ENCODE measurements around the gene SGMS1.
"Not testable (repeated sequence)": the region's sequence is repeated elsewhere in the genome, so short reads cannot be mapped to it uniquely, and the experiment has no call there.

Gene SGMS1

GRCh38 chr10:50528206-50528605 lies 95.5 kb downstream of the SGMS1 start:
- DNase-seq = no peak

- DNase-seq = no peak
Measured at GRCh38 chr10:50527442-50528043, 96.2 kb downstream of the SGMS1 start.

- no peak for DNase-seq
Measured at GRCh38 chr10:50526185-50526584, 97.6 kb downstream of the SGMS1 start.

DNA sequence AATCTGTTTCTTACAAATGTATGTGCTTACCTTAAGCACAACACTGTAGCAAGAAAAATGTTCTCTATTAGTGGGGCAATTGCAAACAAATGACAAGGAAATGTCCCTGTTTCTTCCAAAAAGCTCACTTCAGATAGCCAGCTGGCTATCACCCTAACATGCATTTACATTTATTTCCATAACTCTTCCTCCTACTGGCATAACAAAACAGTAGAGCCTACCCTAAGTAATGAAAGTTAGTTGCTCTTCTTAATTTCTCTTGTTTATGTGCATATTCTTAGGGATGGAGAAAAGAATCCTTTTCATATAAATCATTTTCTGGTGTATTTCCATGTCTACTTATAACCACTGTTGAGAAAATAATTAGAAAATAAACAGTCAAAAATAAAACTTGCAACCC lies 100.4 kb downstream of the SGMS1 start:
- DNase-seq = no peak

- DNase-seq = no peak
Measured at GRCh38 chr10:50522908-50523307, 100.8 kb downstream of the SGMS1 start.

DNA sequence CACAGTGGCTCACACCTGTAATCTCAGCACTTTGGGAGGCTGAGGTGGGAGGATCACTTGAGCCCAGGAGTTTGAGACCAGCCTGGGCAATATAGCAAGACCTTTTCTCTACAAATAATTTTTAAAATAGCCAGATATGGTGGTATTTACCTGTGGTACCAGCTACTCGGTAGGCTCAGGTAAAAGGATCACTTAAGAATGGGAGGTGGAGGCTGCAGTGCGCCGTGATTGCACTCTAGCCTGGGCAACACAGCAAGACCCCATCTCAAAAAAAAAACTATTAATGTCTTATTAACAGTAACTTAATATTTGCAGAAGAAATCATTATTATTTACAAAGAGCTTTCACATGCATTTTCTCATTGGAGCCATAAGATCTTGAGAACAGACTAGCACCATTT lies 103.6 kb downstream of the SGMS1 start:
- no peak for DNase-seq

- no peak for DNase-seq
Measured at GRCh38 chr10:50517626-50518025, 106.1 kb downstream of the SGMS1 start.

- DNase-seq = no peak
Measured at GRCh38 chr10:50516171-50516570, 107.6 kb downstream of the SGMS1 start.

DNA sequence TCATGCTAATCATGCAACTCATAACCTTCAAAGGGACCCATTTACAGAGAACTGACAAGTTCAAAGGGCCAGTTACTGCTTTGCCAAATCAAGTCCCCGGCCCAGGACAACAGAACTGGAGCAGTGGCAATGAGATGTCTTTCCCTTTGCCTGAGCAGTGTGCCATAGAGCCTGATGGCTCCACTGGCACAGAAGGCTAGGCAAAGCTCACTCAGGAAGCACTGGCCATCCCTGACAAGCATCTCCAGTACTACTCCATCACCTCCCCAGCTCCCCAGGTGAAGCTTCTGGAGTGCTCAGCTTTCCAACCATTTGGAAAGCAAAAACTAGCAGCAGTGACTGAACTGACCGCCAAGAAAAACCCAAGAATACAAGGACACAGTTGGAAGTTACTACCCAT lies 108.3 kb downstream of the SGMS1 start:
- no peak for DNase-seq

DNA sequence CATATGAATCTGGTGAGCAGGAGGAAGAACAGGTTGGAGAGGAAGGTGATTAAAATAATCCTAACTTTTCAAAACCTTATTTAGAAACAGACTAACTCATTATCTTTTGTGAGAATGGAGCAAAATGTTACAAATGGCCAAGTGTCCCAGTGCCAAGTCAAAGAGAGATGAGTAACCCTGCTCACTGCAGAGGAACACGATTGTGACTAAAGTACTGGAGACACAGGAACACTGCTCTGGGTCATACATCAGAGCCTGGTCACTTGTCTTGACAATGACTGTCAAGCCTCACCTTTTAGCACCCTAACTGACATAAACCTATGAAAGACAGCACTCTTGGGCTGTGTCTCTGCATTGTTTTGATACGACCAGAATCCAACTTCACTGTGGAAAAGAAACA lies 108.8 kb downstream of the SGMS1 start:
- no peak for DNase-seq

- DNase-seq = no peak
Measured at GRCh38 chr10:50513956-50514355, 109.8 kb downstream of the SGMS1 start.

GRCh38 chr10:50512743-50513416 lies 110.9 kb downstream of the SGMS1 start:
- DNase-seq = no peak

DNA sequence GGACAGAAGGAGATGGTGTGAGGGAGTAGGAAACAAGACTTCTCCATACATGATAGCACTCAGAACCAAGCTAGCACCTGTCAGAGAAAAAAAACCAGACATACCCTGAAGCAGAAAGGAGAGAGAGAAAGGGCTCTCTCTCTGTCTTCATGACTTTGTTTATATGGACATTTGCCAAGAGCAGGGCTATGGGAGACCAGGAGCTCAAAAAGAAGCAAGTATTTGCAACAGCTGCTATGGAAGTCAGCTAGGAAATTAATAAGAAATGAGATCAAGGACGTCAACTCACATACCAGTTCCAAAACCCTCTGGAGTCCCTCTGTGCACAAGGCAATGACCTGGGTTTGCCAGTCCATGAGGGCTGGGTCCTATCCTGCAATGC lies 111.6 kb downstream of the SGMS1 start:
- no peak for DNase-seq

GRCh38 chr10:50511492-50512213 lies 112.1 kb downstream of the SGMS1 start:
- no peak for DNase-seq

GRCh38 chr10:50510517-50511473 lies 113.0 kb downstream of the SGMS1 start:
- peak; percentile 7 for DNase-seq

GRCh38 chr10:50508315-50509051 lies 115.3 kb downstream of the SGMS1 start:
- no peak for DNase-seq

- no peak for DNase-seq
Measured at GRCh38 chr10:50506861-50507573, 116.7 kb downstream of the SGMS1 start.

- no peak for DNase-seq
Measured at GRCh38 chr10:50504389-50504788, 119.4 kb downstream of the SGMS1 start.

DNA sequence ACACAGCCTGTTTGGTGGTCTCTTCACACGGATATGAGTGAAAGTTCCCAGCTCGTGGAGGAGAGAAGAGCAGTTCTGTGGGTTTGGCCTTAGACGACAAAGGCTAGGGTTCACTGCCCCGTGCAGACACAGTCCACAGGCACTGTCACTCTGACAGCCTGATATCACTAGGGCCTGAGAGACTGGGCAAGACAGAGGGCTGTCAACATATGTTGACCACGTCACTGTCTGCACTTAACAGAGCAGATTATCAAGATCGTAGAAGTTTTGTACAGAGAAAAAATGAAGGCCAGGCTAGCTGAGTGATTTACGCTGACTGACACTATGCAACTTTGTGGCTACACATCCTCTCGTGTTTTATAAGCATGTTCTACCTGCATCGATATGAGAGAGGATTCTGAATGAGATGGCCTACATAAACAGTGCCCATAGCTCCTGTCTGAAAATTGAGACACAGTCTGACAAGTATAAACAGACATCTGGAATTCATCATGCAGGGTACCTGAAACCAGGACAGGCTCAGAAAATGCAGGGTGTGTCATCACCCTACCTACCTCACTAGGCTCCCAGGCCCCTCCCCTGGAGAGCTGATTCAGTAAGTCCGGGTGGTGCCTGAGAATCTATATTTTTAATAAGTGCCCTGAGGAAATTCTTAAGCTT lies 120.0 kb downstream of the SGMS1 start:
- DNase-seq = no peak

DNA sequence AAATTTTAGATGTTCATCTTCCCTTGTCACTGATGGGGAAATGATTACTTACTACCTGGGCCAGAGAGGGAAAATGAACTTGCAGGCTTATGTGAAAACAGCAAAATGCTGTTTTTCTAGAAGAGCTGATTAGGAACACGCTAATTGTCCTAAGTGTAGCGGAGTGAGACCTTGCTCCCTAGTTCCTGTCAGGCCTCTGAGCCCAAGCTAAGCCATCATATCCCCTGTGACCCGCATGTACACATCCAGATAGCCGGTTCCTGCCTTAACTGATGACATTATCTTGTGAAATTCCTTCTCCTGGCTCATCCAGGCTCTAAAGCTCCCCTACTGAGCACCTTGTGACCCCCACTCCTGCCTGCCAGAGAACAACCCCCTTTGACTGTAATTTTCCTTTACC lies 120.6 kb downstream of the SGMS1 start:
- not testable (repeated sequence) for DNase-seq

DNA sequence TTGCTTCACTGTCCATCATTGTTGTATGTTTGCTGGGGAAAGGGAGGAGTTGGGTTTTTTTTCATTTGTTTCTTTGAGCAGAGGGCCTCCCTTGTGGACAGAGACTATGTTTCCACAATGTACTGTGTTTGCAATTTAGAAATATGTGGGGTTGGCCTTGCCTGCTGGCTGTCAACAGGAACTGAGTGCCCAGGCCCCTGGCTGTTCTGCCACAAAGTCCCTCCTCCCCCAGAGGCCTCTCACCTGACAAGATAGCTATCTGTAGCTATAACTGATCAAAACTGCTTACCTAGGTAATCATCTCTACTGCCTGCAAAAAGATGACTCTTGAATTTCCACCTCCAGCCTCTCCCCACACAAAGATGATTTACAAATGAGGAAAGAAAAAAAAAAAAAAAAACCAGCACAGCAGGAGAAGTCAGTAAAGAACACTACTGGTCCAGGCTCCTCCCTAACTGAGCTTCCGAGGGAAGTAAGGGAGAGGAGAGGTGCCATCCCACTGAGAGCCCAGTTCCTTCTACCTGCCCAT lies 121.8 kb downstream of the SGMS1 start:
- no peak for DNase-seq
